Measurements from ENCODE around the gene KSR2.

KSR2 gene

GRCh38 chr12:117845271-117845904 is 123.4 kb downstream of the KSR2 start:
- H3F3A ChIP-seq (ENCODE audit: control insufficient read depth, insufficient read depth), result no peaks in the 10 kb centered on the region
- H4K20me1 ChIP-seq (ENCODE audit: control insufficient read depth, insufficient read depth, low read depth, low read length), result no peaks in the 10 kb centered on the region
- H3K4me2 ChIP-seq (ENCODE audit: low read length), result no peak overlapping the region
- no peak overlapping the region for H3K4me3 ChIP-seq (ENCODE audit: low read length)
- H3K27ac ChIP-seq (ENCODE audit: low read depth, low read length), result no peak overlapping the region
- TF ChIP-seq CTCF (IDR thresholded peaks at IDR 0.05; ENCODE audit: low read depth, low read length, poor library complexity, severe bottlenecking), result no peak
- TF ChIP-seq EZH2phosphoT487 (IDR thresholded peaks at IDR 0.05; ENCODE audit: borderline replicate concordance, low read length), result no peak
- no peaks in the 10 kb centered on the region for H3K9me3 ChIP-seq (ENCODE audit: control insufficient read depth, insufficient read depth, low read length)
- no peaks in the 10 kb centered on the region for H3K4me1 ChIP-seq (ENCODE audit: control insufficient read depth, low read length)
- H3K79me2 ChIP-seq (ENCODE audit: control insufficient read depth, low read length), result no peaks in the 10 kb centered on the region
- H3K27me3 ChIP-seq (ENCODE audit: control insufficient read depth, low read length), result no peaks in the 10 kb centered on the region
- H3K36me3 ChIP-seq (ENCODE audit: control insufficient read depth, low read length), result no peaks in the 10 kb centered on the region
- H3K9me2 ChIP-seq (replicated peaks; ENCODE audit: control insufficient read depth, low read length), result no peaks in the 10 kb centered on the region

- no peaks in the 10 kb centered on the region for H3K27me3 ChIP-seq (ENCODE audit: control insufficient read depth, low read length)
- H3K79me2 ChIP-seq (ENCODE audit: control insufficient read depth, low read length), result no peaks in the 10 kb centered on the region
- no peaks in the 10 kb centered on the region for H3F3A ChIP-seq (ENCODE audit: control insufficient read depth, insufficient read depth)
- no peaks in the 10 kb centered on the region for H3K9me3 ChIP-seq (ENCODE audit: control insufficient read depth, insufficient read depth, low read length)
- H3K4me2 ChIP-seq (ENCODE audit: low read length), result no peak overlapping the region
- H3K36me3 ChIP-seq (ENCODE audit: control insufficient read depth, low read length), result no peaks in the 10 kb centered on the region
- TF ChIP-seq EZH2phosphoT487 (IDR thresholded peaks at IDR 0.05; ENCODE audit: borderline replicate concordance, low read length) (no peak), CTCF (IDR thresholded peaks at IDR 0.05; ENCODE audit: low read depth, low read length, poor library complexity, severe bottlenecking) (no peak)
- H3K9me2 ChIP-seq (replicated peaks; ENCODE audit: control insufficient read depth, low read length), result no peaks in the 10 kb centered on the region
- no peak overlapping the region for H3K27ac ChIP-seq (ENCODE audit: low read depth, low read length)
- no peaks in the 10 kb centered on the region for H4K20me1 ChIP-seq (ENCODE audit: control insufficient read depth, insufficient read depth, low read depth, low read length)
- H3K4me1 ChIP-seq (ENCODE audit: control insufficient read depth, low read length), result no peaks in the 10 kb centered on the region
- no peak overlapping the region for H3K4me3 ChIP-seq (ENCODE audit: low read length)
These were observed 124.5 kb downstream of the KSR2 start for GRCh38 chr12:117844114-117844830.

GRCh38 chr12:117842630-117843029 is 126.2 kb downstream of the KSR2 start:
- H3K27me3 ChIP-seq (ENCODE audit: control insufficient read depth, low read length), result no peaks in the 10 kb centered on the region
- TF ChIP-seq EZH2phosphoT487 (IDR thresholded peaks at IDR 0.05; ENCODE audit: borderline replicate concordance, low read length), result no peak
- TF ChIP-seq CTCF (IDR thresholded peaks at IDR 0.05; ENCODE audit: low read depth, low read length, poor library complexity, severe bottlenecking), result no peak
- no peaks in the 10 kb centered on the region for H4K20me1 ChIP-seq (ENCODE audit: control insufficient read depth, insufficient read depth, low read depth, low read length)
- no peaks in the 10 kb centered on the region for H3K4me1 ChIP-seq (ENCODE audit: control insufficient read depth, low read length)
- H3K79me2 ChIP-seq (ENCODE audit: control insufficient read depth, low read length), result no peaks in the 10 kb centered on the region
- H3K27ac ChIP-seq (ENCODE audit: low read depth, low read length), result no peak overlapping the region
- no peak overlapping the region for H3K4me2 ChIP-seq (ENCODE audit: low read length)
- H3K9me2 ChIP-seq (replicated peaks; ENCODE audit: control insufficient read depth, low read length), result no peaks in the 10 kb centered on the region
- no peak overlapping the region for H3K4me3 ChIP-seq (ENCODE audit: low read length)
- no peaks in the 10 kb centered on the region for H3K9me3 ChIP-seq (ENCODE audit: control insufficient read depth, insufficient read depth, low read length)
- H3K36me3 ChIP-seq (ENCODE audit: control insufficient read depth, low read length), result no peaks in the 10 kb centered on the region
- H3F3A ChIP-seq (ENCODE audit: control insufficient read depth, insufficient read depth), result no peaks in the 10 kb centered on the region
